ENCODE results near the gene PLAAT4. TPM values are rescaled to one million over a fixed set of nuclear protein-coding genes. Genes with fewer than 3 reads are reported as not detected.

PLAAT4 gene
- total RNA-seq, 2 experiments from 2014 or later, result 80.4 to 82.4 TPM

- Histone ChIP-seq H3K36me3 (ENCODE audit: insufficient read depth, low read length) (no peaks in the 10 kb centered on the region), H3K9me3 (ENCODE audit: control insufficient read depth in 1 of 2, insufficient read depth in 1 of 2, low read length in 2 of 2) (no peaks in the 10 kb centered on the region)
Measured at GRCh38 chr11:63511048-63511748, 25.4 kb upstream of the PLAAT4 start.

GRCh38 chr11:63512816-63513215 lies 23.8 kb upstream of the PLAAT4 start:
- DNase-seq (no peak), ATAC-seq (ENCODE audit: poor library complexity) (no peak)
- Mint-ChIP-seq H3K27ac (no peak overlapping the region), H3K4me3 (no peak overlapping the region), H3K27me3 (no peaks in the 10 kb centered on the region), H3K36me3 (ENCODE audit: low read depth) (no peaks in the 10 kb centered on the region), H3K9me3 (no peaks in the 10 kb centered on the region), H3K4me1 (ENCODE audit: low read depth) (no peaks in the 10 kb centered on the region)
- CTCF ChIA-PET, result no interaction called here
- H3K4me1 ChIP-seq (ENCODE audit: insufficient read depth, low read length), result no peaks in the 10 kb centered on the region
- no peak overlapping the region for H3K27ac ChIP-seq (ENCODE audit: low read depth in 1 of 2, low read length in 2 of 2)
- POLR2A ChIA-PET, result no interaction called here
- intact Hi-C loops (cut with DNase I, micrococcal nuclease), result no loop called here
- H3K27me3 ChIP-seq (ENCODE audit: control insufficient read depth in 1 of 2, insufficient read depth in 2 of 2, low read length in 2 of 2), result no peaks in the 10 kb centered on the region
- H3K9me3 ChIP-seq (ENCODE audit: control insufficient read depth in 1 of 2, insufficient read depth in 1 of 2, low read length in 2 of 2), result no peaks in the 10 kb centered on the region
- no peak overlapping the region for H3K4me3 ChIP-seq (ENCODE audit: low read length)
- H3K36me3 ChIP-seq (ENCODE audit: insufficient read depth, low read length), result no peaks in the 10 kb centered on the region
- TF ChIP-seq CTCF (IDR thresholded peaks at IDR 0.05), result no peak

More at GRCh38 chr11:63511048-63511748, 25.4 kb upstream of the PLAAT4 start:
- H3K27me3 Mint-ChIP-seq, result no peaks in the 10 kb centered on the region
- no peak for DNase-seq
- no peak overlapping the region for H3K4me3 Mint-ChIP-seq
- H3K36me3 Mint-ChIP-seq (ENCODE audit: low read depth), result no peaks in the 10 kb centered on the region
- H3K27ac Mint-ChIP-seq, result no peak overlapping the region
- POLR2A ChIA-PET, result interaction anchor here (0.7 kb wide), 1 partner anchor 21 kb away, joined by 3 read pairs; no protein-coding TSS in a partner anchor
- intact Hi-C loops (cut with DNase I, micrococcal nuclease), result no loop called here
- no peak overlapping the region for H3K27ac ChIP-seq (ENCODE audit: low read depth in 1 of 2, low read length in 2 of 2)
- no peaks in the 10 kb centered on the region for H3K9me3 Mint-ChIP-seq
- ATAC-seq (ENCODE audit: poor library complexity), result no peak
- H3K4me3 ChIP-seq (ENCODE audit: low read length), result no peak overlapping the region
- no peaks in the 10 kb centered on the region for H3K4me1 Mint-ChIP-seq (ENCODE audit: low read depth)
- CTCF ChIA-PET, result no interaction called here
- H3K27me3 ChIP-seq (ENCODE audit: control insufficient read depth in 1 of 2, insufficient read depth in 2 of 2, low read length in 2 of 2), result no peaks in the 10 kb centered on the region
- peaks cover 4% of the 10 kb centered on the region for H3K4me1 ChIP-seq (ENCODE audit: insufficient read depth, low read length)
- TF ChIP-seq CTCF (IDR thresholded peaks at IDR 0.05), result no peak

- POLR2A ChIA-PET, result no interaction called here
Measured at GRCh38 chr11:63516109-63516508, 20.5 kb upstream of the PLAAT4 start.

More at GRCh38 chr11:63516109-63516508, 20.5 kb upstream of the PLAAT4 start:
- H3K27me3 ChIP-seq (ENCODE audit: control insufficient read depth in 1 of 2, insufficient read depth in 2 of 2, low read length in 2 of 2), result no peaks in the 10 kb centered on the region
- no peaks in the 10 kb centered on the region for H3K36me3 ChIP-seq (ENCODE audit: insufficient read depth, low read length)
- H3K4me3 Mint-ChIP-seq, result no peak overlapping the region
- DNase-seq (no peak), ATAC-seq (ENCODE audit: poor library complexity) (no peak)
- H3K9me3 Mint-ChIP-seq, result no peaks in the 10 kb centered on the region
- H3K27ac ChIP-seq (ENCODE audit: low read depth in 1 of 2, low read length in 2 of 2), result no peak overlapping the region
- intact Hi-C loops (cut with DNase I, micrococcal nuclease), result no loop called here
- no peaks in the 10 kb centered on the region for H3K9me3 ChIP-seq (ENCODE audit: control insufficient read depth in 1 of 2, insufficient read depth in 1 of 2, low read length in 2 of 2)
- CTCF ChIA-PET, result no interaction called here
- no peak for TF ChIP-seq CTCF (IDR thresholded peaks at IDR 0.05)
- H3K4me3 ChIP-seq (ENCODE audit: low read length), result no peak overlapping the region
- no peaks in the 10 kb centered on the region for H3K36me3 Mint-ChIP-seq (ENCODE audit: low read depth)
- H3K27ac Mint-ChIP-seq, result no peak overlapping the region
- H3K4me1 ChIP-seq (ENCODE audit: insufficient read depth, low read length), result peaks cover 6% of the 10 kb centered on the region
- H3K27me3 Mint-ChIP-seq, result no peaks in the 10 kb centered on the region
- peaks cover 14% of the 10 kb centered on the region for H3K4me1 Mint-ChIP-seq (ENCODE audit: low read depth)
